ENCODE data around the gene PLEKHA6.

PLEKHA6 gene

DNA sequence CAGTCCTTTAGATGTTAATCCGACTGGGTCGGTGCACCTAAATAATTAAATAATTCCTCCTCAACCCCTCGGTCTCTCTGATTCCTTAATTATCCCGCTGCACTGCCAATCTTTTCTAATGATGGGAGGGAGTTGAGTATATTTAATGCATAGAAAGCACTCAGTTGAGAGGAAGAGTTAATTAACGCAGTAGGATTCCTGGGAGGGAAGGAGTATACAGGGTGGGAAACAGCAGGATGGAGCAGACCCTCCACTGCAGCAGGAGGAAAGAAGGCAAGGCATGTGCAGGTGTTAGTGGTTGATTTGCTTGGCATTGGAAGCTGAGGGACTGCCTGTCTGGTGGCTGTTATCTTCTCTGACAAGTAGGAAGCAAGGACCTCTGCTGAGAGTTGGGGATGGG, 183.7 kb downstream of the PLEKHA6 start:
- no peak for DNase-seq

DNA sequence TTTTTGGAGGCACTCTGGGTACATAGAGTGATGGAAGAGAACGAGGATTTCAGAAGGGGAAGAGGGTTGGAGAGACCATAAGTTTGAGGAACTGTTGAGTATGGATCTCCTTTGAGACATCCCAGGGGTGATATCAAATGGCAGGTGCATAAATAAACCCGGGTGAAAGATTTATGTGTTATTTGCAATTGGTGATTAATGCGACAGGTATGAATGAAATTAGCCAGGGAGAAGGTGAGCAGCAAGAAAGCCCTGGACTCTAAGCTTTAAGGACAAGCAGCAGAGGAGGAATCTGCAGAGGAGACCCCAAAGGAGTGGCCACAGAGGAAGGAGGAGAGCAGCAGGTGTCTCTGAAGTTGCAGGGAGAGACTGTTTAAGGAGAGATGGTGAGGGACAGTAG, 184.8 kb downstream of the PLEKHA6 start:
- no peak for DNase-seq

GRCh38 chr1:204172404-204173029, 187.2 kb downstream of the PLEKHA6 start:
- DNase-seq = no peak

- no peak for DNase-seq
Observed at GRCh38 chr1:204171751-204172178, 188.0 kb downstream of the PLEKHA6 start.

GRCh38 chr1:204170494-204171155, 189.1 kb downstream of the PLEKHA6 start:
- DNase-seq = no peak

DNA sequence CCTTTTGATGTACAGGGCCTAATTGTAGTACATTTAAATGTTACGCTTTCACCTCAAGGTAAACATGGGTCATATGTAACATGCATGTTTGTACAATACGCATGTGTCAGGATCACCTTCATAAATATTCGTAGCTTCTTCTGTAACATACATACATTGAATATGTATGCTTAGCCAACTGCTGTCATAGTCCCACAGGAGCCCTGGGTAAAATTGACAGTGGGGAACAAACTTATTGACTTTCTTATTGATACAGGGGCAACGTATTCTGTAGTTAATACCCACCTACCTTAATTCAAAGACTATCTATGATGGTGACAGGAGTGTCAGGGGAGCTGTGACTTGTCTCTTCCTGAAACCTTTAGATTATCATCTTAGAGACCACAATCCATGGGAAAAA, 189.9 kb downstream of the PLEKHA6 start:
- DNase-seq = no peak

All from NCI-H1930 (cell line).